ENCODE measurements around the gene WDPCP.

DNA sequence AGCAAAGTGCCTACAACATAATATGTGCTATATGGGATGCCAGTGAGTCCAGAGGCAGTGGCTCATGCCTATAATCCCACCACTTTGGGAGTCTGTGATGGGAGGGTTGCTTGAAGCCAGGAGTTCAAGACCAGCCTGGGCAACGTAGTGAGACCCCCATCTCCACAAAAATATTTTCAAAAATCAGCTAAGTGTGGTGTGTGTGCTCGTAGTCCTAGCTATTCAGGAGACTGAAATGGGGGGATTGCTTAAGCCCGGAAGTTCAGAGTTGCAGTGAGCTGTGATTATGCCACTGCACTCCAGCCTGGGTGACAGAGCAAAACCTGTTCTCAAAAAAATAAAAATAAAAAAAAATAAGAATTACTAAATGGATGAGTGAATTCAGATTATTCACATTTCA lies 514.3 kb downstream of the WDPCP start:
- TF ChIP-seq YY1 (IDR thresholded peaks at IDR 0.05; ENCODE audit: insufficient read depth, insufficient read length), result no peak
- TF ChIP-seq SUZ12 (IDR thresholded peaks at IDR 0.05; ENCODE audit: extremely low read depth, insufficient read depth, insufficient read length), result no peak
- TF ChIP-seq ZNF274 (IDR thresholded peaks at IDR 0.05; ENCODE audit: low read depth, low read length), result no peak
